Bronchial epithelial cell (primary cell): ENCODE measurements around the gene EEFSEC. TPM values are rescaled to one million over a fixed set of nuclear protein-coding genes. Genes with fewer than 3 reads are reported as not detected.

ENCODE experiments used
- DNase-seq: peaks from one replicate; pipeline ENCODE4 v3.0.0-alpha.2; 2010; ENCODE audit warnings: low read depth
- FAIRE-seq: peaks from 2 replicates; lab custom pipeline; 2011; peaks lifted over from hg19 to GRCh38; lab: Jason Lieb, UNC
- H3K27me3 ChIP-seq: 2 replicates; pipeline ENCODE4 v1.5.1; 2011; ENCODE audit warnings: low read length; ENCODE audit not compliant: control insufficient read depth, insufficient read depth
- H3K36me3 ChIP-seq: 2 replicates; pipeline ENCODE4 v1.5.1; 2011; ENCODE audit warnings: low read length; ENCODE audit not compliant: control insufficient read depth, insufficient read depth
- H3K4me3 ChIP-seq: 2 replicates; pipeline ENCODE4 v1.5.1; 2011; ENCODE audit warnings: mild to moderate bottlenecking, low read depth, low read length, control low read depth
- CTCF ChIP-seq: IDR thresholded peaks from 2 replicates; pipeline ENCODE4 v1.5.1; 2011; ENCODE audit warnings: mild to moderate bottlenecking, moderate library complexity, low read length, control low read depth, inconsistent platforms; ENCODE audit not compliant: insufficient read depth, severe bottlenecking
- total RNA-seq: library from RNA; depleted of rRNA; stranded (reverse); fragments of >200 nt; gene quantifications from 2 replicates; pipeline ENCODE4 v1.2.1, GENCODE V29; 2014

Gene EEFSEC
- total RNA-seq, 1 donor from 2014 or later, result 3.7 TPM

- FAIRE-seq, result no peak
- Histone ChIP-seq H3K27me3 (no peaks in the 10 kb centered on the region), H3K4me3 (no peak overlapping the region), H3K36me3 (no peaks in the 10 kb centered on the region)
- TF ChIP-seq CTCF, result no peak
- DNase-seq, result no peak
Observed at GRCh38 chr3:128321418-128321817, 168.1 kb downstream of the EEFSEC start.

- no peaks in the 10 kb centered on the region for H3K27me3 ChIP-seq
- peak; percentile 79 for TF ChIP-seq CTCF
- peaks cover 2% of the 10 kb centered on the region for H3K36me3 ChIP-seq
- no peak overlapping the region for H3K4me3 ChIP-seq
- DNase-seq (peak; percentile 33), FAIRE-seq (no peak)
Observed at GRCh38 chr3:128322030-128323022, 169.0 kb downstream of the EEFSEC start.

GRCh38 chr3:128323206-128324081, 170.2 kb downstream of the EEFSEC start:
- FAIRE-seq (no peak), DNase-seq (no peak)
- Histone ChIP-seq H3K27me3 (no peaks in the 10 kb centered on the region), H3K4me3 (no peak overlapping the region), H3K36me3 (peaks cover 2% of the 10 kb centered on the region)
- TF ChIP-seq CTCF, result no peak

GRCh38 chr3:128324911-128325592, 171.8 kb downstream of the EEFSEC start:
- no peak for TF ChIP-seq CTCF
- DNase-seq (no peak), FAIRE-seq (no peak)

GRCh38 chr3:128326051-128326823, 173.0 kb downstream of the EEFSEC start:
- H3K27me3 ChIP-seq, result no peaks in the 10 kb centered on the region
- H3K4me3 ChIP-seq, result no peak overlapping the region
- no peak for DNase-seq
- no peak for FAIRE-seq
- H3K36me3 ChIP-seq, result peaks cover 2% of the 10 kb centered on the region
- no peak for TF ChIP-seq CTCF

More at GRCh38 chr3:128324911-128325592, 171.8 kb downstream of the EEFSEC start:
- H3K4me3 ChIP-seq, result no peak overlapping the region
- peaks cover 2% of the 10 kb centered on the region for H3K36me3 ChIP-seq
- no peaks in the 10 kb centered on the region for H3K27me3 ChIP-seq
